GM18867 (cell line): ENCODE results near the gene PCDHGA1.
A peak's percentile ranks its signal among the peaks of the same experiment; 100 is the strongest.

Experiments
- ATAC-seq: cut with Tn5 transposase; IDR thresholded peaks from one replicate; pipeline ENCODE4 v1.9.1; 2021; ENCODE audit warnings: mild to moderate bottlenecking, moderate library complexity; ENCODE audit not compliant: unreplicated experiment

Gene PCDHGA1

GRCh38 chr5:141510160-141510559 lies 179.8 kb downstream of the PCDHGA1 start:
- ATAC-seq, result no peak

GRCh38 chr5:141510850-141511601 lies 180.7 kb downstream of the PCDHGA1 start:
- peak; percentile 24 for ATAC-seq

- no peak for ATAC-seq
Measured at GRCh38 chr5:141511771-141512325, 181.5 kb downstream of the PCDHGA1 start.

- ATAC-seq, result peak; percentile 22
Measured at GRCh38 chr5:141512390-141512910, 182.1 kb downstream of the PCDHGA1 start.

GRCh38 chr5:141512911-141513626 lies 182.8 kb downstream of the PCDHGA1 start:
- no peak for ATAC-seq

- peak; percentile 46 for ATAC-seq
Measured at GRCh38 chr5:141513627-141514329, 183.5 kb downstream of the PCDHGA1 start.

- peak; percentile 13 for ATAC-seq
Measured at GRCh38 chr5:141514330-141515133, 184.2 kb downstream of the PCDHGA1 start.

GRCh38 chr5:141515141-141515540 lies 184.8 kb downstream of the PCDHGA1 start:
- no peak for ATAC-seq

GRCh38 chr5:141515946-141516671 lies 185.8 kb downstream of the PCDHGA1 start:
- ATAC-seq, result no peak

- no peak for ATAC-seq
Measured at GRCh38 chr5:141516672-141517025, 186.3 kb downstream of the PCDHGA1 start.

GRCh38 chr5:141517312-141517711 lies 187.0 kb downstream of the PCDHGA1 start:
- ATAC-seq, result no peak

- ATAC-seq, result no peak
Measured at GRCh38 chr5:141517880-141518617, 187.7 kb downstream of the PCDHGA1 start.

- no peak for ATAC-seq
Measured at GRCh38 chr5:141518618-141519015, 188.3 kb downstream of the PCDHGA1 start.

- no peak for ATAC-seq
Measured at GRCh38 chr5:141519605-141520565, 189.6 kb downstream of the PCDHGA1 start.

GRCh38 chr5:141521244-141521781 lies 191.0 kb downstream of the PCDHGA1 start:
- no peak for ATAC-seq

- ATAC-seq, result no peak
Measured at GRCh38 chr5:141522301-141522700, 192.0 kb downstream of the PCDHGA1 start.

GRCh38 chr5:141523991-141524390 lies 193.7 kb downstream of the PCDHGA1 start:
- no peak for ATAC-seq
